ENCODE results near the gene ZNF146.

ZNF146 gene

GRCh38 chr19:36254848-36255247 lies 39.9 kb downstream of the ZNF146 start:
- DNase-seq (ENCODE audit: low spot score) = no peak
- in situ Hi-C loops (cut with MboI; ENCODE audit: low pct_unique_long_range_greater_than_20kb, low sequenced_read_pairs, unreplicated experiment) = no loop called here
- no peak for TF ChIP-seq CTCF (IDR thresholded peaks at IDR 0.05; ENCODE audit: extremely low read depth, insufficient read depth, missing control alignments)

- in situ Hi-C loops (cut with MboI; ENCODE audit: low pct_unique_long_range_greater_than_20kb, low sequenced_read_pairs, unreplicated experiment) = no loop called here
- DNase-seq (ENCODE audit: low spot score) = no peak
- no peak for TF ChIP-seq CTCF (IDR thresholded peaks at IDR 0.05; ENCODE audit: extremely low read depth, insufficient read depth, missing control alignments)
Observed at GRCh38 chr19:36255316-36255715, 40.4 kb downstream of the ZNF146 start.

- no peak for TF ChIP-seq CTCF (IDR thresholded peaks at IDR 0.05; ENCODE audit: extremely low read depth, insufficient read depth, missing control alignments)
- DNase-seq (ENCODE audit: low spot score) = no peak
- in situ Hi-C loops (cut with MboI; ENCODE audit: low pct_unique_long_range_greater_than_20kb, low sequenced_read_pairs, unreplicated experiment) = no loop called here
Observed at GRCh38 chr19:36256064-36256463, 41.2 kb downstream of the ZNF146 start.

- in situ Hi-C loops (cut with MboI; ENCODE audit: low pct_unique_long_range_greater_than_20kb, low sequenced_read_pairs, unreplicated experiment) = no loop called here
- DNase-seq (ENCODE audit: low spot score) = no peak
Observed at GRCh38 chr19:36256853-36257519, 42.1 kb downstream of the ZNF146 start.

GRCh38 chr19:36257520-36257876 lies 42.6 kb downstream of the ZNF146 start:
- TF ChIP-seq CTCF (IDR thresholded peaks at IDR 0.05; ENCODE audit: extremely low read depth, insufficient read depth, missing control alignments) = no peak
- DNase-seq (ENCODE audit: low spot score) = no peak
- in situ Hi-C loops (cut with MboI; ENCODE audit: low pct_unique_long_range_greater_than_20kb, low sequenced_read_pairs, unreplicated experiment) = no loop called here

More at GRCh38 chr19:36256853-36257519, 42.1 kb downstream of the ZNF146 start:
- no peak for TF ChIP-seq CTCF (IDR thresholded peaks at IDR 0.05; ENCODE audit: extremely low read depth, insufficient read depth, missing control alignments)

- TF ChIP-seq CTCF (IDR thresholded peaks at IDR 0.05; ENCODE audit: extremely low read depth, insufficient read depth, missing control alignments) = no peak
- in situ Hi-C loops (cut with MboI; ENCODE audit: low pct_unique_long_range_greater_than_20kb, low sequenced_read_pairs, unreplicated experiment) = no loop called here
- no peak for DNase-seq (ENCODE audit: low spot score)
Observed at GRCh38 chr19:36258028-36258875, 43.3 kb downstream of the ZNF146 start.
